GM19035 (cell line): ENCODE results near the gene CST9.

ENCODE experiments used
- ATAC-seq: cut with Tn5 transposase; IDR thresholded peaks from one replicate; pipeline ENCODE4 v1.9.1; 2021; ENCODE audit not compliant: unreplicated experiment

CST9 gene, protein sequence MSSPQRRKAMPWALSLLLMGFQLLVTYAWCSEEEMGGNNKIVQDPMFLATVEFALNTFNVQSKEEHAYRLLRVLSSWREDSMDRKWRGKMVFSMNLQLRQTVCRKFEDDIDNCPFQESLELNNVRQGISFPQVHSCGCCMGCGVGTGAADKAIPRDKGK

GRCh38 chr20:23605867-23606651 lies at the start of gene CST9:
CST9 (minus strand) TSS chr20:23605917; CDS start chr20:23605864, 53 bp downstream.
- no peak for ATAC-seq

- ATAC-seq = no peak
These were observed 49.0 kb upstream of the CST9 start for GRCh38 chr20:23654717-23655116.

GRCh38 chr20:23654000-23654399 lies 48.3 kb upstream of the CST9 start:
- no peak for ATAC-seq

GRCh38 chr20:23653400-23653938 lies 47.8 kb upstream of the CST9 start:
- no peak for ATAC-seq

GRCh38 chr20:23652926-23653325 lies 47.2 kb upstream of the CST9 start:
- no peak for ATAC-seq

DNA sequence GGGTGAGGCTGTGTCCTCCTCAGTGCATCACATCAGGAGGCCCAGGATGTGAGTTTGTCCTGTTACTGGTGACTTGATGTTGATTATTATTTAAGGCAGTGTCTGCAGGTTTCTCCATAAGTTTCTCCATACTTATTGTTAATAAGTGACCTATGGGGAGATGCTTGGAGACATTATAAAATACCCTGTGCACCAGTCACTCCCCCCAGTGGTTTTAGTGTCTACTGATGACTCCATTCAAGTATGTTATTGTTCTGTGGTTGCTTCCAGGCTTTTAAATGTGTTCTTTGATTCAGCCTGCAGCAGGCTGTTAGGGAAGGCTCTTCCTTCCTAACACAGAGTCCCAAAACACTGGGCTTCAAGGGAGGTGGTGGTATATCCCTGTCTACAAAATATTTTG lies 46.7 kb upstream of the CST9 start:
- no peak for ATAC-seq

DNA sequence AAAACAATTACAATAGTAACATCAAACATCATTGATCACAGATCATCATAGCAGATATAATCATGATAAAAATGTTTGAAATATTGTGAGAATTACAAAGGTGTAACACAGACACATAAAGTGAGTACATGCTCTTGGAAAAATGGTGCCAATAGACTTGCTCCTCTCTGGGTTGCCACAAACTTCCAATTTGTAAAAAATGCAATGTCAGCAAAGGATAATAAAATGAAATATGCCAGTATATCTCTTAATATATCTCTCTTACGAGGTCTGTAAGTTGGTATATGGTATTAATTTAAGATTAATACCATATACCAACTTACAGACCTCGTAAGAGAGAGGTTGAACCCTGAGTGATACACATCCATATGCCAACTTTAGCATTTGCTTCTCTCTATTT lies 45.4 kb upstream of the CST9 start:
- ATAC-seq = no peak

GRCh38 chr20:23649830-23650417 lies 44.2 kb upstream of the CST9 start:
- ATAC-seq = no peak

GRCh38 chr20:23649242-23649641 lies 43.5 kb upstream of the CST9 start:
- no peak for ATAC-seq

GRCh38 chr20:23647346-23647745 lies 41.6 kb upstream of the CST9 start:
- ATAC-seq = no peak

DNA sequence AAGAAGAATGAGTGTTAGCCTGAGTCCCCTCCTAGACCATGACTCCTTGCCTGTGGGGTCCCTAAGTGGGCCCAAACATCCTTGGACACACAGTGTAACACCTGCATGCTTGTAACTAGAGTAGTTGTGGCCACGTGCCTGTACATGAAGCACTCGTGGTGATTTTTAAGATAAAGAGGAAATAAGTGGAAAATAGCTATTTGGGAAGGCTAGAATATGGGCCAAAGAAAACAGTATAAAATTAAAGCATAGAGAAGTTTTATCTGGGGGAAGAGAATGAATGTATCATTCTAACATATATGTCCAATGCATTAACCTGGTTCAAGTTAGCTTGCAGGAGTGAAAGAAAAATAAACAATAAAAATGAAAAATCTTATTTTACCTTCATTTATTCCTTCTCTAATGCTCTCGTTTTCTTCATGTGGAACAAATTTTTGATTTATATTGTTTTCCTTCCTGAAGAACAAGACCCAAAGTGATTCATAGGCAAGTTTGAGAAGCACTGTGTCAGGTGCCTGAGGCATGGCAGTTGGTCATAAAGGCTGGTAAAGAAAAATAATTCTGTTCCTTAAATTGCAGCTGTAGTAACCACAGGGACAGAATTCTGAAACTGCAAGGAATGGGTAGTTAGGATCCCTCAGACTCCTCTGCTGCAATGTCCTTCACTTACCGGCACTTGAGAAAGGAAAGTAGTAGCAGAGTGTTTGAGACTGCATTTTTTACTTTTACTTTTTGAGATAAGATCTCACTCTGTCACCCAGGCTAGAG lies 40.6 kb upstream of the CST9 start:
- no peak for ATAC-seq

DNA sequence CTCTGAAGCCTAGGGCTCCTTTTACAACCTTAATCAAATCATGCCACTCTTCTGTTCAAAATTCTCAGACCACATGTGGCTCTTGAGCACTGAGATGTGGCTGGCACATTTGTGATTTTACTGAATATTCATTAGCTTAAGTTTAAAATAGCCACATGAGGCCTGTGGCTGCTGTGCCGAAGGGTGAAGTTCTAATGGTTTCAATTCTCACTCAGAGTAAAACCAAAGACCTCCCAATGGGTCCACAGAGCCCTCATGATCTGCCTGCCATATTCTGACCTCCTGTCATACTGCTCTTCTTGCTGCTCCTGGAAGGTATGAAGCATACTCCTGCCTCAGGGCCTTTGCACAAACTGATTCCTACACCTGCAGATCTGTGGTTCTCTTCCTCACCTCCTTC lies 39.9 kb upstream of the CST9 start:
- no peak for ATAC-seq

DNA sequence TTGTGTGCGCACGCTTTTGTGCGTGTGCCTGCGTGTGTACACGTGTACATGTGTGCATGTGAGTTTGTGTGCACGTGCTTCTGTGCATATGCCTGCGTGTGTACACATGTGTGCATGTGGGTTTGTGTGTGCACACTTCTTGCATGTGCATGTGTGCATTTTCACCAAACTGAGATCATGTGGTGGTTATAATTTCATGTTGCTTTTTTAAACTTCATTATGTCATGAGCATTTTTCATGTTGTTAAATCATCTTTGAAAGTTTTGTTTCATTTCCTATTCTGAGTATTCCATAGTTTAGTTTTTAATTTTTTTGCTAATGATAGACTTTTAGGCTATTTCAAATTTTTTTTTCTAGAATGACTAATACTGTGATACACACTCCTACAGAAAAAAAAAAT lies 38.4 kb upstream of the CST9 start:
- ATAC-seq = no peak

- ATAC-seq = no peak
These were observed 37.9 kb upstream of the CST9 start for GRCh38 chr20:23643659-23644058.

DNA sequence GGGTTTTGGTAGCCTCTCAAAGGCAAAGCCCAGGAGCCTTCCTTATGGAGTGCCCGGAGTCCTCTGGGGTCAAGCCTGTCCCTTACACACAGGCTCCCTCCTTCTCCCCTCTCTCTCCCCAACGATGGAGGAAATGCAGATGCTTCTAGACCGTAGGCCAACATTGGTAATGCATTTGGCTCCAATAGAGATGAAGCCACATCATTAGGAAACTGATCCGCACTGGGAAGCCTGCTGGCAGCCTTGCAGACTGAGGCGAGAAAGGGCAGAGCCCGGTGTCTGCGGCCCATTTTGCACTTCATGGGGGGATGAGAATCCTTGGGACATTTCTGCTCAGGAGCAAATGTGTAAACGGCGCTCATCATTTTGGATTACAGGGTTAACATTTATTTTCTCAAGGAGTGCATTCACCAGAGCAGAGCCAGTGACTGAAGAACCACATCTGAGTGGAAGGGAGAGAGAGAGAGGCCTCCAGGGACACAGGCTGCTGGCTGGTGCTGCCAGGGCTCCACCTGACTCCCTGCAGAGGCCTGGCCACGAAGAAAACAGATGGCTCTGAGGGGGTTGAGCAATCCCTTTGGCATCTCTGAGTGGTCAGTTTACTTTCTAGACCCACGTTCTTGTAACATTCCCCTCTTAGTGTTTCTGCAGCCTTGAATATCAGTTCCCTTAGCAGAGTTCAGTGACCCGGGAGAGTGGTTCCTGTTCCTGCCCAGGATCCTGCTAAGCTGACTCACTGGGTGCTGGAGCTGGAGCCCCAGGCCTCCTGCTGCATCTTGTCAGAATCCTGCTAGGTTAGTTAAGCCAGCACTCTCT lies 36.4 kb upstream of the CST9 start:
- ATAC-seq = no peak

GRCh38 chr20:23640671-23641667 lies 35.3 kb upstream of the CST9 start:
- no peak for ATAC-seq

GRCh38 chr20:23640018-23640601 lies 34.4 kb upstream of the CST9 start:
- ATAC-seq = no peak

DNA sequence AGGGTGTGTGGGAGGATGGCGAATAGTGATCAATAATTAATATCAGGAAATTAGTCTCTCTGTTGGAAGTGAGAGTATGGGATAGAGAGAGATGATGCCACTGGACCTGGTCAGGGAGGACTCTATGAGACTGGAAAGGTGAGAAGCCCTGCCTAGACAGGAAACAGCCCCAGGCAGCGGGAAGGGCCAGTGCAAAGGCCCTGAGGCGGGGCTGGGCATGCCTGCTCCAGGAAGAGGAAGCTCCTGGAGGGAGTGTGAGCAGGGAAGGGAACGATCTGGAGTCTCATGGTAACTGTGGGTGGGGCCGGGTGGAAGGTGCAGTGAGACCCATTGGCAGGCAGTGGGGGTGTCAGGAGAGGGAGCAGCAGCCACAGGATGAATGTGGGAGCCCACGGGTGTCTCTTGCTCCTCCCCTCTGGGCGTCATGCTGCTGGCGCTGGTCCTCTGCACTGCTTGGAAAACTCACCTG lies 33.8 kb upstream of the CST9 start:
- ATAC-seq = no peak

DNA sequence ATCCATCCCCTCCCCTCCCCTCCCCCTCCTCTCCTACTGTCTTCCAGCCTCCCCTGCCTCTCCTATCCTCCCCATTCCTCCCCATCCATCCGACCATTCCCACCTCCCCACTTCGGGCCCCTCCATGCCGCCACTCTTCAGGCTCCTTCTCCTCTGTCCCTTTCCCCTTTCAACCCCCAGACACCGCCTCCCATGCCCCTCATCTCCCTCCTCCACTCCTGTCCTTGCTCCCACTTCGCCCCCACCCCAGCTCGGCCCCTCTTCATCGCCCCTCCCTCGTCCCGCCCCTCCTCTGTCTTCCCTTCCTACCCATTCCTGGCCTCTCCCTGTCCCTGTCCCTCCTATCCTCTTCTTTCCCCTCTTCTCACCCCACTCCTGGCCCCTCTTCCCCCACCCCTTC lies 32.6 kb upstream of the CST9 start:
- ATAC-seq = no peak
